Iris pigment epithelial cell (primary cell): ENCODE data around the gene GFOD2.

Experiments used
- DNase-seq: peaks from one replicate; pipeline ENCODE4 v3.0.0-alpha.2; 2011; ENCODE audit warnings: low read depth

Gene GFOD2

GRCh38 chr16:67672739-67673662, 46.1 kb downstream of the GFOD2 start:
- DNase-seq = peak; percentile 69

GRCh38 chr16:67672306-67672705, 46.8 kb downstream of the GFOD2 start:
- DNase-seq = no peak

- DNase-seq = no peak
Measured at GRCh38 chr16:67669499-67670101, 49.5 kb downstream of the GFOD2 start.

DNA sequence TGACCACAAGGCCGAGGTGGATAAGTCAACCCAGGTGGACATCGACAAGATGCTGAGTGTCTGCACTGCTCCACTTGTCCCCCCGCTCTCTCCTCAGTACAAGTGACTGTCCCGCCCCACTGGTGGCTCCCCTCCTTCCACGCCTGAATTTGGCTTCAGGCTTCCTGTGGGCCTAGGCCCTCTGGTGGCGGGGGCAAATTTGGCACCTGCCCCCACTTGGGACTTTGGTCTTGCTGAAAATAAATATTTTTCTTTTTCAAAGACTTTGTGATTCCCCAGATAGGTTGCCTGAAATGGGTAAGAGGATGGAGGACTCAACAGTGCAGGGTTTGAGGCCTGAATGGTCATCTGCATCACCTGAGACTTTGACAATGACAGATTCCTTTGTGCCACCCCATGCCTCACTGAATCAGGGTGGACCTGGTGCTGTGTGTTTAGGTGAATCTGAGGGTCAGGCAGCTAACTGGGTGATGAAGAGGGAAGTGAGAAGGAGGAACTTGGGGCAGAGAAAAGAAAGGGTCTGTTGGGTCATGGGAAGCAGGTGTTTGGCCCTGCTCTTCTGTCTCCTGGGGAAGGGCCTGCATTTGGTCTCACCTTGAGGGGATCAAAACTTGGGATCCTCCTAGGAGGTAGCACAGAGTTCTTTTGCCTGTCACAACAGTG, 50.5 kb downstream of the GFOD2 start:
- no peak for DNase-seq

- DNase-seq = peak; percentile 87
Measured at GRCh38 chr16:67667817-67668494, 51.2 kb downstream of the GFOD2 start.

DNA sequence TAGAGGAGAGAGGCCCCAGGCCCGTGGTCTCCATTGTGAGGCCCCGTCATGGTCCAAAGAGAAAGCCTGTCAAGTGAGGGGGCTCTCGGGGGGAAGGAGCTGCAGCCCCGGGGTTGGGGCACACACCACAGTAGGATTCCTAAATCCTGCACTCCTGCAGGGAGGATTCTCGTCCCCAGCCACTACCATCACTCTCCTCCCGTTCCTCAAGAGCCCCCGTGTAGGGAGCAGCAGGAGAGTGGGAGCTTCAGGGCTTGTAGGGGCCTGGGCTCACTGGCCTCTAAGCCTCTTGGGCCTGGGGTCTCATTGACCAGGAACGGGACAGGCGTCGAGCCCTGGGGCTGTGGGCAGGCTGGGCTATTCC, 51.7 kb downstream of the GFOD2 start:
- DNase-seq = no peak

DNA sequence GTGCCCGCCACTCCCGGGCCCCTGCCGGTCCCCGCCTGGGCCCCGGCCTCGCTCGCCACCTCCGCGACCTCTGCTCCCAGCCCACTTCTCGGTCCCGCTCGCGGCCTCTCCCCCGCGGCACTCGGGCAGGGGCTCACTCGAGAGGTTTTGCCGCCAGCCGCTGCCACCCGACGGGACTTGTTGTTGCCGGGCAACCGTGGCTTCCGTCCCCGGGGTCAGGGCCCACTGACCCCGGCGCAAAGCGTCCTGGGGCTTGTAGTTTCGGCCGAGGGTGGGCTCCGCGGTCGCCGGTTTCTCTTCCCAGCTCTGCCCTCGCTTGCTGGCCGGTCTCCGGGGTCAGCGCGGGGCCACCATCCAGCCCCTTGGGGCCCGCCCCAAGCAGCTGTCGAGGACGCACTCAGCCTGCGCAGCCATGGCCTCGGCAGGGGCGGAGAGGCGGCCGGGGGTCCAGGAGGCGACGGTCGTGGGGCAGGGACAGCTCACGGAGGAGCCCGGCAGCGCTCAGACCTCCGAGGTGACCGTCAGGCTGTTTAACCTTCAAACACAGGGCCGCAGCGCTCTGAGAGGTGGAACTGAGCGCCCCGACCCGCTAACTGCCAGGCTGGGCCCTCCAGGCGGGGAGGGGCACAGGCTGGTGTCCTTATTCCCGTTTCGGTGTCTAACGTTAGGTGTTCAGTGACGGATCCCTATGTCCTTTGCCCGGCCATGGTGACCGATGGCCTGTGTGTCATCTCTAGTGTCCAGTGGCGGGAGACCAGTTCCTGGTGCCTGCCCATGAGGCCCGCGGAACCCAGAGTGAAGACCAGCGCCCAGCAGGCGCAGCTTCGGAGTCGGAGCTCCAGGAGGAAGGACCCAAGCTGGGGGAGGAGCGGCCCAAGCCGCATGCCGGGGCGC, 52.3 kb downstream of the GFOD2 start, which contains the start of the genes C16orf86 and ENKD1:
Gene C16orf86 (plus strand): TSS at position 256 of the 894 bp plus-strand sequence. CDS start 157 bp downstream, at position 413.
Gene ENKD1 (minus strand): TSS at position 192 of the 894 bp plus-strand sequence. CDS start 308 bp downstream, outside the sequence.
- peak; percentile 52 for DNase-seq

GRCh38 chr16:67666032-67666551, 53.0 kb downstream of the GFOD2 start:
- peak; percentile 32 for DNase-seq

GRCh38 chr16:67665598-67665997, 53.5 kb downstream of the GFOD2 start:
- DNase-seq = no peak

DNA sequence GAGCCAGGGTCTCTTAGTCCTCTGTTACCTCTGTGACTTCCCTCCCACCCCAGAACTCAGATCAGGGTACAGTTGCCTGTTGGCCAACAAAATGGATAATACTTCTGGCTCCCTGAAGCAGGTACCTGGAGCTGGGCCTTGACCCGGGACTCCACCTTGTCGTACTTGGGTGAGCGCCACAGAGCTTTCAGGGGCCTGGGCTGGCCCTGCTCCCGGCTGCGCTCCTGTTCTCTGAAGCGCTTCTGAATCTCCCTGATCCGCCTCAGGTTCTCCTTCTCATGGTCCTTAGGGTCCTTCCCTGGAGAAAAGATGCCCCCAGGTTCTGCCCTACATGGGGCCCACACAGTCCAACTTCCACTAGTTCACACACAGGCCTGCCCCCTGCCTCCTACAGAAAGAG, 54.2 kb downstream of the GFOD2 start:
- DNase-seq = no peak

DNA sequence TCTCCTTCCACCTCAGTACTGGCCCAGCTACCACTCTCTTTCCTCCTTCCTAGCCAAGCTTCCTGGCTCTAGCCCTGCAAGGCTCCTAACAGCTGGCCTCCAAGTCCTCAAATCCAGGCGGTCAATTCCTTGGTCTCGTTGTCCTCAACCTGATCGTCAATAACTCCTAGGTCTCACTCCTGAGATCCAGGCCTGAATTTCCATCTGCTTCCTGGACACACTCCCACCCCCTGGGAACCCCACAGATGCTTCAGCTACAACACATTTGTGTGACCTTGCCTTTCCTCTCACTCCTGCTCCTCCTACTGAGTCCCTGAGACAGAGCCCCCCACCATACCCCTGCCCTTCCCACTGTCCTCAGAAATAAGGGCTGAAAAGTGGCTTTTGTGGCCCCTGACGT, 54.9 kb downstream of the GFOD2 start:
- DNase-seq = no peak

DNA sequence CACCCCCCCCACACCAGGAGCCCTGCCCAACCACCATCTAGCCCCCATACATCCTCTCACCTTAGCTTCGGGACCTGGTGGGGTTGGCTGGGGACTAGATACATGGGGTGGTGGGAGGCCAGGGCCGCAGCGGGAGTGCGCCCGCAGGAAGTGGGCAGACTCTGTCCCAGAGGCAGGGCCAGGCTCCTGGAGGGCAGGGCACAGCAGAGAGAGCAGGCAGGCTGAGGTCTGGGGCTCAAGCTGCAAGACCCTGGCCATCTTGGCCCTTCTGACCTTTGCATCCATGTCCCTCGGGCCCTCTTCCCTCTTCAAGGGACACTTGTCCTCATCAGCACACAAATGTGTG, 55.3 kb downstream of the GFOD2 start:
- DNase-seq = no peak

DNA sequence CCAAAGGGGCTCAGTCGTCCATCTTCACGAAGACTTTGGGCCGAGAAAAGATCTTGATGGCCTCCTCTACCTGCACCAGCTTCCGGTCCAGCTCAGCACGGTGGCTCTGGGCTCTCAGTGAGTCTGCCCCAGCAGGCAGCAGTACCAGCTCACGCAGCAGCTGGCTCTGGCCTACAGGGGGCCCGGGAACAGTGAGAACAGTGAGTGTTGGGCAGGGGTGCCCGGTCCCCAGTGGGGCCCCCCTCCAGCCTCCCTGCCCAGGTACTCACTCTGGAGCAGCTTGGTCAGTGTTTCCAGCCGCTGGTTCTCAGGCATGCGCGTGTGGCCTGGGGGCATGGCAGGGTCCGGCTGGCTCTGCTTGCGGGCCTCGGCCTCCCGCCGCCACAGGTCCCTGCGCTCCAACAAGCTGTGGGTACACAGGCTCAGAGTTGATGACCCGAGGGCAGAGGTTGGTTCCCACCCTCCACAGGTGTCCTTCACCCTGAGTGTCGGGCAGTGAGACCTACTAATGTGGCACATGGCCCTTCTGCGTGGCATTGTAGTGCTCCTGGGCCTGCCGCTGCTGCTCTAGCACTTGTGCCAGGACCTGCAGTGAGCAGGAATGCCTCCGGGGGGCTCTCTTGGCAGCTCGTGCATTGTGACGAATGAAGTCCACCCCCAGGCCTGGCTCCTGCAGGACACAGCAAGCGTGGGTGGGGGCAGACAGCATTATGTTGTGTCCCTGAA, 55.8 kb downstream of the GFOD2 start:
- no peak for DNase-seq

DNA sequence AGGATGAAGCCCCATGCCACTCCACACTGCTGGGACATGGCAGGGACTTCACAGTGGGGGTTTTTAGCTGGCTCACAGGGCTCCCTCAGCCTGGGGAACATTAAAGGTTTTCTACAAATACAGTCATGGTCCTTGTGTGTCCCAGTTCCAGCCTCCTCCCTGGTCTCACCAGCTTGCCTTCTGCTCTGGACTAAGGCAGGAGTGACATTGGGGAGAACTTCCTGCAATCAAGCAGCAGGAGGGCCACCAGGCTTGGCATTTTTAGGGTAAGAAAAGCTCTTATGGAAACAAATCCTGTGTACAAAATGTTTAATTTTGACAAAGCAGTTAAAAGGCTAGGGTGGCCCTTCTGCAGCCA, 56.5 kb downstream of the GFOD2 start:
- no peak for DNase-seq

- no peak for DNase-seq
Measured at GRCh38 chr16:67661886-67662652, 57.0 kb downstream of the GFOD2 start.

DNA sequence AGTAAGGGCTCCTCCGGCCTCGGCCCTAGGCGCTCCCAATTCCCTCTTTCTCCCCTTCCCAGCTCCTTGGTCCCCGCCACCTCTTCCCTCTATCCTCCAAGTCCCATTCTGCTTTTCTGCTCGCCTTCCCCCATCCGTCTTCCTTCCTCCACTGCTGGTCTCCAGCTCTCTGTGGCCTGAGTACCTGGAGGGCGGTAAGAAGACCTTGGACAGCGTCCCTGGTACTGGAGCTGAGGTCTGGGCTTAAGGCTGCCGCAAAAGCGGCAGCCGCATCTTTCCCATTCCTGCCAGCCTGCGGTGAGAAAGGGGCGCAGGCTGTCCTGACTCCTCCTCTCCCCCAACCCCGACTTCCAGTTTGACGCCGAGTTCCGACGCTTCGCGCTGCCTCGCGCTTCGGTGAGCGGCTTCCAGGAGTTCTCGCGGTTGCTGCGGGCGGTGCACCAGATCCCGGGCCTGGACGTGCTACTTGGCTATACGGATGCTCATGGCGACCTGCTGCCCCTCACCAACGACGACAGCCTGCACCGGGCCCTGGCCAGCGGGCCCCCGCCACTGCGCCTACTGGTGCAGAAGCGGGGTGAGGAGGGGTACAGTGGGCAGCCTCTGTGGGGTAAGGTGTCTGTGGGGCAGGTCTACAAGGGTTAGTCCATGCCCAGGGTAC, 57.9 kb downstream of the GFOD2 start:
- peak; percentile 61 for DNase-seq

- DNase-seq = peak; percentile 97
Measured at GRCh38 chr16:67660564-67661028, 58.5 kb downstream of the GFOD2 start, which contains the start of gene PARD6A. PARD6A (plus strand) TSS chr16:67660960; CDS start chr16:67661039, 79 bp downstream.

- peak; percentile 85 for DNase-seq
Measured at GRCh38 chr16:67659675-67660563, 59.2 kb downstream of the GFOD2 start, which contains the start of gene ACD. ACD (minus strand) TSS chr16:67660260; CDS start chr16:67660220, 40 bp downstream.
